MCF 10A (cell line): ENCODE measurements around the gene RBFOX1. TPM values are rescaled to one million over a fixed set of nuclear protein-coding genes. Genes with fewer than 3 reads are reported as not detected.

ENCODE experiments used
- BruUV-seq: library from RNA; stranded (reverse); fragments of 400-500 nt; replicated peaks from 2 replicates; lab custom pipeline; 2021; lab: Mats Ljungman, UMichigan
- CTCF ChIA-PET: fragments of 300-600 bp; sonication (Branson Sonifier 250); formaldehyde crosslinking; extraction: SDS; loops from one replicate; lab custom pipeline; 2021; ENCODE audit warnings: antibody characterized with exemption, inconsistent platforms; lab: Yijun Ruan, JAX
- POLR2A ChIA-PET: fragments of 300-600, 350-650 bp; sonication (Branson Sonifier 250); formaldehyde crosslinking; extraction: SDS; loops from one replicate; lab custom pipeline; 2020; ENCODE audit warnings: antibody characterized with exemption, inconsistent platforms; lab: Yijun Ruan, JAX
- DNase-seq: peaks from one replicate; pipeline ENCODE4 v3.0.0-alpha.2; 2018; ENCODE audit not compliant: unreplicated experiment
- H3K27ac Mint-ChIP-seq: one replicate; pipeline ENCODE4 v1.8.0; 2022; ENCODE audit warnings: mild to moderate bottlenecking, low read depth, mixed read lengths; ENCODE audit not compliant: unreplicated experiment
- H3K27me3 Mint-ChIP-seq: one replicate; pipeline ENCODE4 v1.8.0; 2022; ENCODE audit warnings: mixed read lengths; ENCODE audit not compliant: insufficient read depth, unreplicated experiment
- H3K36me3 Mint-ChIP-seq: one replicate; pipeline ENCODE4 v1.8.0; 2022; ENCODE audit warnings: mild to moderate bottlenecking, moderate library complexity, mixed read lengths; ENCODE audit not compliant: insufficient read depth, unreplicated experiment
- H3K4me1 Mint-ChIP-seq: one replicate; pipeline ENCODE4 v1.8.0; 2022; ENCODE audit warnings: mixed read lengths; ENCODE audit not compliant: insufficient read depth, unreplicated experiment
- H3K4me3 Mint-ChIP-seq: one replicate; pipeline ENCODE4 v1.8.0; 2022; ENCODE audit warnings: mild to moderate bottlenecking, moderate library complexity, mixed read lengths; ENCODE audit not compliant: unreplicated experiment
- H3K9me3 Mint-ChIP-seq: one replicate; pipeline ENCODE4 v1.8.0; 2022; ENCODE audit warnings: mixed read lengths; ENCODE audit not compliant: unreplicated experiment
- CTCF ChIP-seq: fragments of 200-600 bp; IDR thresholded peaks from one replicate; pipeline ENCODE4 v1.8.0; 2022; ENCODE audit warnings: antibody characterized with exemption, mild to moderate bottlenecking; ENCODE audit not compliant: unreplicated experiment
- intact Hi-C: fragments of 100-400 bp; cut with micrococcal nuclease; formaldehyde crosslinking; loops from 2 replicates; pipeline ENCODE4 v1.14.1; 2022
- total RNA-seq: library from RNA; stranded (reverse); gene quantifications from 2 replicates; pipeline ENCODE4 v1.2.3, GENCODE V29; 2022

Gene RBFOX1
- total RNA-seq, 1 experiment from 2014 or later = not detected

GRCh38 chr16:7601100-7601499, 268.5 kb downstream of the RBFOX1 start:
- H3K27me3 Mint-ChIP-seq = no peaks in the 10 kb centered on the region
- BruUV-seq = no TSS peak
- H3K4me3 Mint-ChIP-seq = no peak overlapping the region
- CTCF ChIA-PET = no interaction called here
- no peak for DNase-seq
- peaks cover 27% of the 10 kb centered on the region for H3K9me3 Mint-ChIP-seq
- no peaks in the 10 kb centered on the region for H3K4me1 Mint-ChIP-seq
- no peak for TF ChIP-seq CTCF
- intact Hi-C loops = no loop called here
- POLR2A ChIA-PET = no interaction called here
- no peak overlapping the region for H3K27ac Mint-ChIP-seq
- H3K36me3 Mint-ChIP-seq = no peaks in the 10 kb centered on the region

- TF ChIP-seq CTCF = no peak
- no peak for DNase-seq
- no TSS peak for BruUV-seq
- Mint-ChIP-seq H3K27me3 (no peaks in the 10 kb centered on the region), H3K4me3 (no peak overlapping the region), H3K4me1 (no peaks in the 10 kb centered on the region), H3K36me3 (no peaks in the 10 kb centered on the region), H3K9me3 (peaks cover 27% of the 10 kb centered on the region), H3K27ac (no peak overlapping the region)
- POLR2A ChIA-PET = no interaction called here
- intact Hi-C loops = no loop called here
- CTCF ChIA-PET = interaction anchor here (0.7 kb wide), 1 partner anchor 1690 kb away, joined by 4 read pairs; no protein-coding TSS in a partner anchor
These were observed 269.8 kb downstream of the RBFOX1 start for GRCh38 chr16:7602291-7602950.

- H3K36me3 Mint-ChIP-seq = no peaks in the 10 kb centered on the region
- H3K4me3 Mint-ChIP-seq = no peak overlapping the region
- ChIA-PET CTCF (no interaction called here), POLR2A (no interaction called here)
- intact Hi-C loops = no loop called here
- H3K4me1 Mint-ChIP-seq = no peaks in the 10 kb centered on the region
- H3K9me3 Mint-ChIP-seq = peaks cover 27% of the 10 kb centered on the region
- DNase-seq = no peak
- TF ChIP-seq CTCF = no peak
- H3K27me3 Mint-ChIP-seq = no peaks in the 10 kb centered on the region
- no peak overlapping the region for H3K27ac Mint-ChIP-seq
- BruUV-seq = no TSS peak
These were observed 273.2 kb downstream of the RBFOX1 start for GRCh38 chr16:7605812-7606211.

GRCh38 chr16:7612671-7613070, 280.0 kb downstream of the RBFOX1 start:
- DNase-seq = no peak
- H3K36me3 Mint-ChIP-seq = no peaks in the 10 kb centered on the region
- no peak for TF ChIP-seq CTCF
- H3K27ac Mint-ChIP-seq = no peak overlapping the region
- peaks cover 19% of the 10 kb centered on the region for H3K9me3 Mint-ChIP-seq
- intact Hi-C loops = no loop called here
- no peaks in the 10 kb centered on the region for H3K27me3 Mint-ChIP-seq
- BruUV-seq = no TSS peak
- ChIA-PET POLR2A (no interaction called here), CTCF (no interaction called here)
- no peaks in the 10 kb centered on the region for H3K4me1 Mint-ChIP-seq
- no peak overlapping the region for H3K4me3 Mint-ChIP-seq
